ENCODE measurements around the gene SLC41A3. TPM values are rescaled to one million over a fixed set of nuclear protein-coding genes. Genes with fewer than 3 reads are reported as not detected.

The SLC41A3 gene
- total RNA-seq, 2 donors from 2014 or later, result 44.7 to 49.0 TPM

GRCh38 chr3:126036056-126036549 lies 47.8 kb downstream of the SLC41A3 start:
- intact Hi-C loops (cut with DNase I), result loop anchor here in 1 of 2 donors (2.0 kb wide), 1 partner anchor 41 kb away; no protein-coding TSS in a partner anchor

GRCh38 chr3:126035362-126036050 lies 48.4 kb downstream of the SLC41A3 start:
- DNase-seq (ENCODE audit: low spot score), result peak; percentile 26

More at GRCh38 chr3:126036056-126036549, 47.8 kb downstream of the SLC41A3 start:
- peak; percentile 40 for DNase-seq (ENCODE audit: low spot score)

DNA sequence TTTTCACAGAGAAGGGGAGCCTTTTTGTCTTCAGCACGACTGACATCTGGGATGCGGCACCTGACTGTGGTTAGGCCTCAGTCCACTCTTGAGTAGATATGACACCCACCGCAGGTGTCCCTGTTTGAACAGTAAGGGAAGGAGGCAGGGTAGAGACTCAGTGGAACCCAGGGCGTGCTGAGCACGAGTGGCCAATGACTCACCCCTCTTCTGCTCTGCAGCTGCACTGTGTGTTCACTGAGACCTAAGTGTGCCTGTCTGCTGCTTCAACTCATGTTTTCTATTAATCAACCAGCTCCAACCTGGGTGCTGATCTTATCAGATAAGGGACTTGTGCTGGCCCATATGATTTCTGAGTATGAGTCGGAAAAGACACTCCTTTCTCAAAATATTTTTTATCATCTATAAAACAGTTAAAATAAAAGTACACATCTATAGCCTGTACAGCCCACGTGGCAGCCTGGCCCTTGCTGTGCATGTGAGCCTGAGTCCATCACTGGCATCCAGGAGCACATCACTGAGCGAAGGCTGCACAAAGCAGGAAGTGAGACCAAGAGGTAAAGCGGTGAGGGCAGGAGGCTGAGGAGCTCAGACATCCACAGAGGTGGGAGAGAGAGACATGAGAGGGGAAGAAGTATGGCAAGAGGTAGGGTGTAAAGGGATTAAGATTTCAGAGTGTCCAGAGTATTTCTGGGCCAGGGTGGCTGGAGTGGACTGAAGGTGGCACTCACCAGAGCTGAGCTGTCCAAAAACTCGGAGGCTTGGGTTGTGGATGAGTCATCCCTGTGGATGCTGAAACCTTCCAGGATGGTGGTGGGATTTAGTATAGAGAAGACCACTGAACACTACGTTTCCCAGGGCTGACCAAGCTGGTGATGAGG lies 49.2 kb downstream of the SLC41A3 start:
- intact Hi-C loops (cut with DNase I), result no loop called here
- DNase-seq (ENCODE audit: low spot score), result peak; percentile 46

More at GRCh38 chr3:126035362-126036050, 48.4 kb downstream of the SLC41A3 start:
- intact Hi-C loops (cut with DNase I), result loop anchor here in 1 of 2 donors (2.0 kb wide), 1 partner anchor 41 kb away; no protein-coding TSS in a partner anchor

DNA sequence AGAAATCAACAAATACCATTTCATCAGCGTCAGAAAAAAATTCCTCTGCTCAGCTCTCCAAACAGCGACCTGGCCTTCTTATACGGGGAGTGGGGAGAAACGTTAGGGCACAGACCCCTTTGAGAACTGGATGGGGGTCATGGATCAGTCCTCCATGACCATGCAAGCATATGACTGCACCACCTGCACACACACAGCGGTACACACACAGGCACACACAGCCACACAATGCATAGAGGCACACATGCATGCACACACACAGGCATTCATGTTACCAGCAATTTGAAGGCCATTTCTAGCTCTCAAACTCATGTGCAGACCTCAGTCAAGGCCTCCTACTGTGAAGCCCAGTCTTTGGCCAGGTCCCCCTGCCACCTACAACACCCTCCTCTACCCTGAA lies 50.2 kb downstream of the SLC41A3 start:
- peak; percentile 18 for DNase-seq (ENCODE audit: low spot score)

GRCh38 chr3:126033051-126033745 lies 50.7 kb downstream of the SLC41A3 start:
- intact Hi-C loops (cut with DNase I), result no loop called here
- peak; percentile 38 for DNase-seq (ENCODE audit: low spot score)

More for the DNA sequence above, 50.2 kb downstream of the SLC41A3 start:
- intact Hi-C loops (cut with DNase I), result no loop called here

GRCh38 chr3:126031981-126032471 lies 51.9 kb downstream of the SLC41A3 start:
- intact Hi-C loops (cut with DNase I), result no loop called here
- DNase-seq (ENCODE audit: low spot score), result peak; percentile 70

DNA sequence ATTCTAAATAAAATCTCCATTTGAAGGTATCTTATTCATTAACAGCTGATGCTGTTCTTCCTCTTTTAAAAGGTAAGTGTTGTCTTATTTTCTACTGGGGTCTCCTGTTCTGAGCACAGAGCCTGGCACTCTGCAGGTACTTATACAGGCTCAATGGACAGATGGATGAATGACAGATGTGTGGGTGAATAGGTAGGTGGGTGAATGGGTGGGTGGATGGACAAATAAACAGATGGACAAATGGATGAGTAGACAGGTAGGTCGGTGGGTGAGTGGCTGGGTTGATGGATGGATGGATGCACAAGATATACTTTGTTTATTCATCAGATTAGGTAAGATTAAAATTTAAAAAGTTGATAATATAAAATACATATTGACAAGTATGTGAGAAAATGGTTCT lies 53.5 kb downstream of the SLC41A3 start:
- peak; percentile 3 for DNase-seq (ENCODE audit: low spot score)
- intact Hi-C loops (cut with DNase I), result no loop called here

- intact Hi-C loops (cut with DNase I), result no loop called here
- no peak for DNase-seq (ENCODE audit: low spot score)
Measured at GRCh38 chr3:126029241-126029640, 54.7 kb downstream of the SLC41A3 start.

GRCh38 chr3:126028096-126028495 lies 55.8 kb downstream of the SLC41A3 start:
- intact Hi-C loops (cut with DNase I), result no loop called here
- peak; percentile 25 for DNase-seq (ENCODE audit: low spot score)

GRCh38 chr3:126026761-126027160 lies 57.2 kb downstream of the SLC41A3 start:
- peak; percentile 28 for DNase-seq (ENCODE audit: low spot score)
- intact Hi-C loops (cut with DNase I), result no loop called here

DNA sequence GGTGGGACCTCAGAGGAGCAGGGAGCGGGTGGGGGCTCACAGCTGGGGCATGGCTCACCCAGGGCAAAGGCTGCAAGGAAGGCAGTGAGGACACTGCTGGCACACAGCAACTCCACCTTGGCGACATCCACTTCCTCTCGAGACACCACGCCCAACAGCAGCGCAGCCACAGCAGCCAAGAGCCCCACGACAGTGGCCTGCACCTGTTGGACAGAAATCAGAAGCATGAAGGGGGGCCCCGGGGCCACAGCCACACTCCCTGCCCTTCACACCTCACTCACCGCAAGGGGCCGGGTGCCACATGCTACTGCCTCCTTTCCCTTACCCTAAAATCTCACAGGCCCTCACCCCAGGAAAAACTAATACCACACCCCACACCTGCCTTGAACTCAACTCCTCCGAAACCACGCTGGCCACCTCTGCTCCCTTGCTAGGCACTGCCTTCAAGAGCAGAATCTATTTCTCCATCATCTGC lies 57.6 kb downstream of the SLC41A3 start:
- no peak for DNase-seq (ENCODE audit: low spot score)

DNA sequence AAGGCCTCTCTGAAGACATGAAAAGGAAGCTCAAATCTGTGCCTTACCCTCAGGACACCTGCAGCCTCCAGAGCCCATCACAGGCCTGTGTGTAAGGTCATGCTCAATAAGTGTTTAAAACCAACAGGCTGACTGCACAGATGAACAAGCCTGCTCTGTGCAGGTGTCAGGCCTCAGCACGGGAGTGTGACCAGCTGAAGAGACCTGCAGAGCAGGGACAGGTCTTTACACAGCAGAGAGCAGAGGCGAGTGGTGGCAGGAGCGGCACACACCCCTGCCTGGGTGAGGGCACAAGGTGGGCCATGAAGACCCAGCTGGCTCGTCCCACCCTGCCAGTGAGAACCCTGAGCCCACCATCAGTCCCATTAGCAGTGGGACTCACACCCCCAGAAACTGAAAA lies 58.1 kb downstream of the SLC41A3 start:
- DNase-seq (ENCODE audit: low spot score), result peak; percentile 67
- intact Hi-C loops (cut with DNase I), result no loop called here

More for the DNA sequence above, 57.6 kb downstream of the SLC41A3 start:
- intact Hi-C loops (cut with DNase I), result no loop called here

GRCh38 chr3:126025116-126025729 lies 58.7 kb downstream of the SLC41A3 start:
- intact Hi-C loops (cut with DNase I), result no loop called here
- DNase-seq (ENCODE audit: low spot score), result peak; percentile 54

DNA sequence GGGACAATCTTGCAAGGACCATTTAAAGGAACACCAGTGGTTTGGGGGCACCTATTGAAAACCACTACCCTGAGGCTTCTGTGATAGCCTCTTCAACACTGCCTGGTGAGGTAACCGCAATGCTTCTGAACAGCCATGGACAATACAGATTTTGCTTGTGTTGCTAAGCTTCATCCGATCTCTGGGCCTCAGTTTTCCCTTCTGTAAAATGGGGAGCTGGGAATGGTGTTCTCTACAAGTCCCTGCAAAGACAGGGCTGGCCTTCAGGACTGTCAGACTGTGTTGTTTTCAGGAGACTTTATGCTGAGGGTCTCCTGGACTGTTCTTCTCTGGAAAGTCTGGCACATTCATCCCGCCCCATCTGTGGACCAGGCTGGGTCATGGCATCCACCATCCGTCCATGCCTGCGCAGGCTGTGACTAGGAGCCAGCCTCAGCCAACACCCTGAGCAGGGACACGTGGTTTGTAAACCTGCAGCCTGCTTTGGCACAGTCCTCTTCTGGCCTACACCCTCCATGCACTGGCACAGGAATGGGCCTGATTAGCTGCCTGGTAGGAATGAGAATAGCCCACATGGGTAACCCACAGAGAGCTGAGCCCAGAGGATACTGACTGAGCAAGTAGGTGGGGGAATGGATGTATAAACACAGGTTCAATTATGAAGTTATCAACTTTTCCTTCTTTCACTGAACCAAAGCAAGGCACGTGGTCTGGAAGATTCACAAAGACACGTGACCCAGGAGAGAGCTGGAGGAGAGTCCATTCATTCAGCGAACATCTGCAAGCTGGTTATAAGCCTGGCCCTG lies 59.7 kb downstream of the SLC41A3 start:
- intact Hi-C loops (cut with DNase I), result no loop called here
- peak; percentile 51 for DNase-seq (ENCODE audit: low spot score)

DNA sequence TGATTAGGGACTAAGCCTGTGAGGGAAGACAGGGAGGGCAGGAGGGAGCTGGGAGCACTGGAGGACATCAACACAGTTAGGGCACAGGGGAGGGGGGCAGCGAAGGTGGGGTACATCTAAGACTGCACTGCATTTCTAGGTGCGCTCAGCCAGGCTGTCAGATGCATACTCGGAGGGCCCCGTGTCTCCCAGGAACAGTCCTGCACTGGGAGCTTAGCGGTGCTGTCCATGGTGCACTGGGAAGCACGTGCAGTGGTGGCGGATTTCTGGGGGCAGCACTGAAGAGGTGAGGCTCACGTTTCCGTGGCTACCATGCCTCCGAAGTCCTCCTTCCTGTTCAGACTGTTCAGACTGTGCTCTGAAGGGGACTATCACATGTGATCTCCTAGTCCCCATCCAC lies 60.5 kb downstream of the SLC41A3 start:
- intact Hi-C loops (cut with DNase I), result no loop called here
- DNase-seq (ENCODE audit: low spot score), result no peak

DNA sequence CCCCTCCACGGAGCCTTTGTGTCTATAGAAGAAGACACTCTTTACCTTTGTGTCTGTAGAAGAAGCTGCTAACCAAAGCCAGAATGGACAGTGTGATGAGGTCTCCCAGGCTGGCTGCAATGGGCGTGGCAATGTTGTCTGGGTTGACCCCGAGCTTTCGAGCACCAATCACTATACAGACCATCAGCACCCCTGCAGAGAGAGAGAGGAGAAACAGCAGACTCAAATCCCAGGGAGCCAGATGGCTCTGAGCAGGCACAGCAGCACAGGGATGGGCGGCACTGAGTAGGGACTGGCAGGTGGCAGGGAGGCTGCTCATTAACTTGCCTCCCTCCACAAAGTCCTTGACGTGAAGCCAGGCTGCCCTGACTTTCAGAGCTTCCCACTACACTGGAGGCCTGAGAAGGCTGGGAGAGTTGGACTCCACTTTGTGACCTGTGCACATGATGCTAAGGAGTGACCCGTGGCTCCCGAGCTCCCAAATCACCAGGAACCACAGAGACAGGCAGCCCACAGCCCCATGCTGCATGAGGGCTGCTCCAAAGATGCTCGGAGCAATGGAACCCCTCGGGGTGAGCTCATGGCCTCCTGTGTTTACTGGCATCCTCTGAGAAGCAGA lies 61.1 kb downstream of the SLC41A3 start:
- DNase-seq (ENCODE audit: low spot score), result no peak
- intact Hi-C loops (cut with DNase I), result no loop called here

DNA sequence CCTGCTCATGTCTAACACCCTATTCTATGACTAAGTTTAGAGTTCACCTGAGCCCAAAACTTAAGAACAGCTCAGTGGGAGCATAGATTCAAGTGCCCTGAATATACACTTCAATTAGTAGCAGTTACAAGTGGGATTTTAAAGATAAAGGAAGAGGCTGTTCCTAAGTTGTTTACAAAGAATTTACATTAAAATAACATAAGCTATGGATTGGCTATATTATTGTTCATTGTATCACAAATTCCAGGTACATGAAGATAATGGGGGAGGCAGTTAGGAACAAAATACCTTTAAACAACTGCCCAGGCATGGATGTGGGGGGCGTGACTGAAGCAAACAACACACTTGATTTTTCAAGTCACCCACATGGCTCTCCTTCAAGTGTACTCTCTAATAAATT lies 62.2 kb downstream of the SLC41A3 start:
- intact Hi-C loops (cut with DNase I), result no loop called here

More for the DNA sequence above, 62.2 kb downstream of the SLC41A3 start:
- no peak for DNase-seq (ENCODE audit: low spot score)
